ENCODE measurements around the gene PINLYP.
A peak's percentile ranks its signal among the peaks of the same experiment; 100 is the strongest.

DNA sequence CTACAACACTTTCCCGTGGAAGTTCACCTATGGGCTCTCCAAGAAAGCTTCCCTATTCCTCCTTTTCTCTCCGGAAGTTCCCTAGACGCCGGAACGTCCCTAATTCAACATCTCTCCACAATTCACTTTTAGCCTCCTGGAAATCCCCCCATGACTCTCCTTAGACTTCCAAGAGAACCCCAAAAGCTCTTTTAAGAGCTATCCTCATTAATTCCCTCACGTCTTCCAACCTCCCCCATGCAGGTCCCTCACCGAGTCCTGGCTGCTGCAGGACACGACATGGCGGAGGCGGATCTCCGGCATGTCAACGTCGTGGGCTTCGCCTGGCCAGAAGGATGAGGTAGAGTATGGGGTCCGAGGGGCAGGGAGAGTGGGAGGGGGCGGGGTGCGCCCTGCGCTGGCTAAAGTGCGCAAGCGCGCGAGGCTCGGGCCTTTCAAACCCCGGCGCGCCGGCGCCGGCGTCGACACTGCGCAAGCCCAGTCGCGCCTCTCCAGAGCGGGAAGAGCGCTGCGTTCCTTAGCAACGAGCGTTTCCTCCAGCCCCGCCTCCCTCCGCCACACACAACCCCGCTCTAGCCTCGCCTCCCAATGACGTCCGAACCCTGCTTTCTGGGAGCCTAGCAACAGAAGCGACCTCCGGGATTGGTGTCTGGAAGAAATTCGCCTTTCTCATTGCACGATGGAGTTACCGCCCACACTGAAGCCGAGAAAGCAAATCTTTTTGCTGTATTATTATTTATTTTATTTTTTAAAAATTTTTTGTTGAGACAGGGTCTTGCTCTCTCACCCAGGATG is at the start of gene PINLYP, which contains the start of gene XRCC1:
- no peak for TF ChIP-seq EP300 (IDR thresholded peaks at IDR 0.05)
- TF ChIP-seq, protein P1, sequence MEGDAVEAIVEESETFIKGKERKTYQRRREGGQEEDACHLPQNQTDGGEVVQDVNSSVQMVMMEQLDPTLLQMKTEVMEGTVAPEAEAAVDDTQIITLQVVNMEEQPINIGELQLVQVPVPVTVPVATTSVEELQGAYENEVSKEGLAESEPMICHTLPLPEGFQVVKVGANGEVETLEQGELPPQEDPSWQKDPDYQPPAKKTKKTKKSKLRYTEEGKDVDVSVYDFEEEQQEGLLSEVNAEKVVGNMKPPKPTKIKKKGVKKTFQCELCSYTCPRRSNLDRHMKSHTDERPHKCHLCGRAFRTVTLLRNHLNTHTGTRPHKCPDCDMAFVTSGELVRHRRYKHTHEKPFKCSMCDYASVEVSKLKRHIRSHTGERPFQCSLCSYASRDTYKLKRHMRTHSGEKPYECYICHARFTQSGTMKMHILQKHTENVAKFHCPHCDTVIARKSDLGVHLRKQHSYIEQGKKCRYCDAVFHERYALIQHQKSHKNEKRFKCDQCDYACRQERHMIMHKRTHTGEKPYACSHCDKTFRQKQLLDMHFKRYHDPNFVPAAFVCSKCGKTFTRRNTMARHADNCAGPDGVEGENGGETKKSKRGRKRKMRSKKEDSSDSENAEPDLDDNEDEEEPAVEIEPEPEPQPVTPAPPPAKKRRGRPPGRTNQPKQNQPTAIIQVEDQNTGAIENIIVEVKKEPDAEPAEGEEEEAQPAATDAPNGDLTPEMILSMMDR (IDR thresholded peaks at IDR 0.05) = no peak
- TF ChIP-seq POLR2AphosphoS5 (IDR thresholded peaks at IDR 0.05) = no peak
- peak in 1 of 2 donors; percentile 28 for TF ChIP-seq POLR2A (IDR thresholded peaks at IDR 0.05)
